NCI-H345 treated with DMSO at 0.1 percent for 48 hours (cell line): ENCODE data around the gene C18orf63.
"Not testable (repeated sequence)": the region's sequence is repeated elsewhere in the genome, so short reads cannot be mapped to it uniquely, and the experiment has no call there.

Experiments
- DNase-seq: peaks from one replicate; lab custom pipeline; 2025; ENCODE audit not compliant: unreplicated experiment; lab: John Stamatoyannopoulos, UW

Gene C18orf63

GRCh38 chr18:74286106-74286855 lies 29.4 kb upstream of the C18orf63 start:
- DNase-seq, result no peak

DNA sequence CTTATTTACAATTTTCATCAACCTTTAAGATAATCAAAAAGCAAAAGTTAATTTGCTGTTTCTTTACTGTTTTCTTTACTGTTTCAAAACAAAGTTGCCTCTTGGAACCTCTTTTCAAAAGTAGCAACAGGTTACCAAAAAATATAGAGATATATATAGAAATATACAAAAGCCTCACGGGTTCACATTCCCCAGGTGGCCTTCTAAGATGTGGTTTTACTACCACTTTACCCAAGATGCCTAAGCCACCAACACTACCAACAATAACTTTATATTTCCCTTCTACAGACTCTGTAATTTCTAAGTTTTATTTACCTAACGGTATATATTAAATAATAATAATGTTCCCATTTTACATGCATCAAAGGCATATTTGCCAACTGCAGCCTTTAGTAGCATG lies 28.8 kb upstream of the C18orf63 start:
- DNase-seq, result no peak

GRCh38 chr18:74288041-74288440 lies 27.6 kb upstream of the C18orf63 start:
- no peak for DNase-seq

GRCh38 chr18:74288730-74289129 lies 26.9 kb upstream of the C18orf63 start:
- no peak for DNase-seq

- DNase-seq, result no peak
These were observed 26.5 kb upstream of the C18orf63 start for GRCh38 chr18:74289137-74289536.

GRCh38 chr18:74290021-74290420 lies 25.6 kb upstream of the C18orf63 start:
- no peak for DNase-seq

DNA sequence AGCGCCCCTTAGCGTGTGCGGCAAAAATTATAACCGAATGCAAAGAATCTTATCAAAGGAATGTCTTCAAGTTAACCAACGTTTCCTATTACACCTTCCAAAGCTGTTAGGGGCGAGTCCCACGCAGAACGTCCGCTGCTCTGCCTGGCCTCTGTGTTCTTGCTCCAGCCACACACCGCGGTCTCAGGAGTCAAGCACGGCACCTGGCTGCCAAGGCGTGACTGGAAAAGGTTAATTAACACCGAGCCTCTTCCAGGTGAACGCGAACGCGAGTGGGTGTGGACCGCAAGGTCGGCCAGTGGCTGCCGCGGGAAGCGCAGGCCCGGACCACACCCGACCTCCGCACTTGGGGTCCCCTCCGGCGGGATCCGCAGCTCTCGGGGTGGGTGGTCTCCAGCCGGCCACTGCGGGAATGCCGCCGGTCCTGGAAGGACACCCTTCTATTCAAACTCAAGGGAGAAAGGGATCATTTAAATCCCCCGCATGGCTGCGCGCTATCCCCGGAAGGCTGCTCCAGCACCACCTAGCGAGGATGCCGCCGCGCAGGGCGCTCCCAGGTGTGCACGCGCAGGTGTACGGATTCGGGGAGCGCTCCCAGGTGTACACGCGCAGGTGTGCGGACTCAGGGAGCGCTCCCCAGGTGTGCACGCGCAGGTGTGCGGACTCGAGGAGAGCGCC lies 24.7 kb upstream of the C18orf63 start:
- peak; percentile 62 for DNase-seq

GRCh38 chr18:74291472-74291770 lies 24.2 kb upstream of the C18orf63 start:
- peak; percentile 62 for DNase-seq

DNA sequence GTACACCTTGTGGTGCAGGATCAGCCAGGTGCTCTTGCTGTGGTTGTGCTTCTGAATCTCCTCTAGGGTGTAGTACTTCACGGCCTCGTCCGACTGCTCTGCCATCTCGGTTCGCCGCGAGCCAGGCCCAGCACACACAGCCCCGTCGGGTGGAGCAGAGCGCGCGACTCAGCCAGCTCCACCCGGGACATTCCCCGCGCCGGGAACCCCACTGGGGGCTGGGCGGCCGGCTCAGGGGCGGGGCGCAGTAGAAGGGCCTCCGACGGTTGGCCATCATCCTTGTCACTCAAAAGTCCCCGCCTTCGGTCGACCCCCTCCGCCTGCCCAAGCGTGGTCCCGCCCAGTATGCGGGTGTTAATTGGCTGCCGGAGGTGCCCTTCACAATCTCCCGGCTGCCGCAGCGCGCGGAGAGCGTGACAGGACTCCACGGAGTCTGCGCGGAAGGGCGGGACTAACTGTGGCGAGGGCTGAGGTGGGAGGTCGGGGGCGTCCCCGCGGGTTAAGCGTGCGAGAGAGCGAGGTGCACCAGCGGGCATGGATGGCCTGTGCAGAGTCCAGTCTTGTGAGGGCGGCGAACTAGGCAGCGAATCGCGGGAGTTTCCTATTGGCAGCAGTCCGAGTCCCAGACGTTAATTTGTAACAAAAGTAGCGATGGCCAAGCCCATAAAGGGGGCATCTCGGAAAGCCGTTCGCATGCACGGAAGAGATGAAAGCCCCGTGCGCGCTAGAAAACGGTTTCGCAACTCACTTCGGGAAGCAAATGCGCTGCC lies 23.7 kb upstream of the C18orf63 start, which contains the start of gene CYB5A:
Gene CYB5A, minus strand, starts transcription at position 193 of the 770 bp plus-strand sequence. Its CDS starts 88 bp downstream, at position 105.
- peak; percentile 96 for DNase-seq

DNA sequence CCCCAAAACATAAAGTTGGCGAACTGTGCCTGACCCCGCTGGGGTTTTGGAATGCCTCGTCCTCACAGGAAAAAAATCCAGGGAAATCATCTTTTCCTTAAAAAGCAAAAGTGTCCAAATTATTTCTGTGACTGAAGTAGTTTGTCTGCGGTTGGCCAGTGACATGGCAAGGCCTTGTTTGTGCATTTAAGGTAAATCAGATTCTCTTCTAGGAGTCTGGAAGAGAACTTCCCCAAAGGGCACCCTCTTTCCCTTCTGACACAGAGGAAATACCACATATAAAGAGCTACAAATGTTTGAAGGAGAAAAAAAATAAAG lies 23.1 kb upstream of the C18orf63 start:
- no peak for DNase-seq

GRCh38 chr18:74292982-74293381 lies 22.7 kb upstream of the C18orf63 start:
- not testable (repeated sequence) for DNase-seq

DNA sequence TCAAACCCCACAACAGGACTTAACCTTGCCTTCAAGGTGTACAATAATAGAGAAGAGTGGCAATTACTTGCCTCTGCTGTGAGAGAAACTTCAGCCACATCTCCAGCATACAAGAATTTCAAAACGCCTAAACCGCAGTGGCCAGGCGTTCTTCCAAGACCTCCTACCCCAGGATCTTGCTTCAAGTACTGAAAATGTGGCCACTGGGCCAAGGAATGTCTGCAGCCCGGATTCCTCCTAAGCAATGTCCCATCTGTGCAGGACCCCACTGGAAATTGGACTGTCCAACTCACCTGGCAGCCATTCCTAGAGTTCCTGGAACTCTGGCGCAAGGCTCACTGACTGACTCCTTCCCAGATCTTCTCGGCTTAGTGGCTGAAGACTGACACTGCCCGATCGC lies 21.1 kb upstream of the C18orf63 start:
- no peak for DNase-seq

GRCh38 chr18:74299162-74299561 lies 16.5 kb upstream of the C18orf63 start:
- no peak for DNase-seq

DNA sequence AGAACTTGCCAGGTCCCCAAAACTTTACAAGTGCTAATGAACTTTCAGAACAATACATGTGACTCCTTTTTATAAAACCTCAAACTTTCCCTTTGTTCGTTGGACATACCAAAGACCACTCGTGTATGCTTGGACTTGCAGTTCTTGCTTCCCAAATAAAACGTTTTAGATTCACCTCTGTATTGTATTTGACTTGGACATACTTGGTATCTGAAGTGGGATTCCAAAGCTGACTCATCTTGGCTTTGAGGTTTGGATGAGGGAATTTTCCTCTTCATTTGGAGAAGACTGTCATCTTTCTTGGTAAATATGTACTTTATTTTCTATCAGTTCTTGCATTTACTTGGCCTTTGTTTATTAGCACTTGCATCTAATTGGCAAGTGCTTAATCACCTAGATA lies 15.9 kb upstream of the C18orf63 start:
- DNase-seq, result no peak

GRCh38 chr18:74303306-74303705 lies 12.3 kb upstream of the C18orf63 start:
- DNase-seq, result no peak

DNA sequence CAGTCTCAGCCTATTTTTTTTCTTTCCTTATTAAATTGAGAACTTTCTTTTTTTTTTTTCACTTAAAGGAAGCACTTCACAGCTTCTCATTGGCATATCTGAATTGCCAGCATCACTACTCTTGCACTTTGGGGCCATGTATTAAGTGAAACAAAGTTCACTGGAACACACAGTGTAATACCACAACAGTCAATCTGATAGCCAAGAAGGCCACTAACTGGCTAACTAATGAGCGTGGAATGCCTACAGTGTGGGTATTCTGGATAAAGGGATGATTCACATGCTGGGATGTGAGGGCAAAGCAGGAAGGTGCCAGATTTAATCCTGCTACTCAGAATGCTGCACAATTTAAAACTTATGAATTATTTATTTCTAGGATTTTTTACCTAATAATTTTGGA lies 11.7 kb upstream of the C18orf63 start:
- no peak for DNase-seq

- DNase-seq, result no peak
These were observed 5.2 kb upstream of the C18orf63 start for GRCh38 chr18:74310411-74310810.

- DNase-seq, result no peak
These were observed 4.6 kb upstream of the C18orf63 start for GRCh38 chr18:74311000-74311399.

GRCh38 chr18:74314759-74315463 lies 728 bp upstream of the C18orf63 start:
- DNase-seq, result no peak

DNA sequence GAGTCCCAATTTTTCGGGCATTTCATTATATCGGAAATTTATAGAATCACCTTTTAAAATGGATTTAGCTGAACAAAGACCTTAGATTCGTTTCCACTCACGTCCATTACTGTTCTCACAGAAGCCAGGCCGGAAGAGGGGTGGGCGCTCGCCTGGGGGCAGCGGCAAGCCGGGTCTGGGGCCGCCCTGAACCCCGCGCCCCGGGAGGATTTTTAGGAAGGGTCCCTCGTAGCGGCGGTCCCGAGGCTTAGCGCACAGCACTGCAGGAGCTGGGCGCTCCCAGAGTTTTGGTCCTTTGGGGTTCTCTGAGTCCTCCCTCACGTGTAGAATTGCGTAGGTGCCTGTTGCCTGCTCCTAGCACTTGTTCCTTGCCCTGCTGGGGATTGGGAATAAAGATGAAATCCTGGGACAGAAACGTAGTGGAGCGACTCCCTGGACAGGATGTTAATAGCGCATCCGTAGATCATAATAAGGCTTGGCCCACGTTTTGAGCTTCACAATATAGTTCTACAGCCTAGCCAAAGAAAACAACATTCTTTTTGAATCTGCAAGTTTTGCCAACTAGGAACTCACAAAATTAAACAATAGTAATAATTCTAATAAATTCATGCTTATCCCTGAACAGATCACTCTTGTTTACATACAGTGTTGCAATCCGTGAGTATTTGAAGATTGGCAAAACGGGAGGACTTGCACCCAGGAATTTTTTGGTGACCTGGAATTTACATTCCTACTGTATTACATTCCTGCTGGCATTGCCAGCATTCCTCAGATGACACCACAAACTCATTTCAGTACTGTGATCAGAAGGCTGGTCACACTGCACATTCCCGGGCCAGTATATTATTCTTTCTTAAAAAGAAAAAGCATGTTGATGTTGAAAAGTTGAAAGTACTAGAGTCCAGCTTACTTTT lies 875 bp downstream of the C18orf63 start:
- no peak for DNase-seq
